Mucosa of stomach (tissue), 1 donor: ENCODE measurements around the gene MYT1.
"Not testable (repeated sequence)": the region's sequence is repeated elsewhere in the genome, so short reads cannot be mapped to it uniquely, and the experiment has no call there.

ENCODE experiments used
- H3K27me3 ChIP-seq: one replicate; pipeline ENCODE4 v1.7.0; 2013; ENCODE audit warnings: mild to moderate bottlenecking, low read length; ENCODE audit not compliant: control insufficient read depth, insufficient read depth
- H3K36me3 ChIP-seq: one replicate; pipeline ENCODE4 v1.7.0; 2013; ENCODE audit warnings: low read length; ENCODE audit not compliant: control insufficient read depth, insufficient read depth
- H3K4me1 ChIP-seq: one replicate; pipeline ENCODE4 v1.7.0; 2013; ENCODE audit warnings: mild to moderate bottlenecking, low read length; ENCODE audit not compliant: control insufficient read depth, insufficient read depth
- H3K4me3 ChIP-seq: one replicate; pipeline ENCODE4 v1.7.0; 2013; ENCODE audit warnings: low read length
- H3K9ac ChIP-seq: one replicate; pipeline ENCODE4 v1.7.0; 2013; ENCODE audit warnings: mild to moderate bottlenecking, low read length, moderate library complexity
- H3K9me3 ChIP-seq: one replicate; pipeline ENCODE4 v1.7.0; 2013; ENCODE audit warnings: mild to moderate bottlenecking, low read length, moderate library complexity; ENCODE audit not compliant: control insufficient read depth
- donor health status: Pancreatic carcinoma.

The MYT1 gene

DNA sequence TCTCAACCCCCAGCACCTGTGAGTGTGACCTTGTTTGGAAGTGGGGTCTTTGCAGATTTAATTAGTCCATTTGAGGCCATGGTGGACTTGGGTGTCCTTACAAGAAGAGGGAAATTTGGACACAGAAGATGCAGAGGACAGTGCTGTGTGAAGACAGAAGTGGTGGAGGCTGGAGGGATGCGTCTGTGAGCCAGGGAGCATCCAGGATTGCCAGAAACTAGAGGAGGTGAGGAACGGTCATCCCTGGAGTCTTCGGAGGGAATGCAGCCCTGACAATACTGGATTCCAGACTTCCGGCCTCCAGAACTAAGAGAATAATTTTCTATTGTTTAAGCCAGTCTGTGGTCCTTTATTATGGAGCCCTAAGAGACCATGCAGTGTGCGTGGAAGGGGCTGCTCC, 34.0 kb upstream of the MYT1 start:
- H3K9ac ChIP-seq, result no peak overlapping the region
- H3K9me3 ChIP-seq, result no peaks in the 10 kb centered on the region
- no peak overlapping the region for H3K4me3 ChIP-seq
- no peaks in the 10 kb centered on the region for H3K36me3 ChIP-seq
- no peaks in the 10 kb centered on the region for H3K27me3 ChIP-seq
- H3K4me1 ChIP-seq, result no peaks in the 10 kb centered on the region

DNA sequence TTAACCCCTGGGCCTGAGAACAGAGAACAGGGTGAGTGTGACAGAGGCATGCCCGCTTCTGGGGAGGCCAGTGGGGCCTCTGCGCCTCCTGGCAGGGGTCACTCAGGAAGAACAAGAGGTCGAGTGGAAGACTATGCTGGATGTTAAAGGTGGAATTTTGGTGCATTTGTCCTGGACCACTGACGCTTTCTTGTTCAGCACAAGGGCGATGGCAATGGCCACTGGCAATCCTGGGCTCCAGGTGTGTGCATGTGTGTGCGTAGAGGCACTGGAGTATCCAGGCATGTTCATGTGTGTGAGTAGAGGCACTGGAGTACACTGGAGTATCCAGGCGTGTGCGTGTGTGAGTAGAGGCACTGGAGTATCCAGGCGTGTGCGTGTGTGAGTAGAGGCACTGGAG, 33.4 kb upstream of the MYT1 start:
- no peak overlapping the region for H3K4me3 ChIP-seq
- H3K9me3 ChIP-seq, result no peaks in the 10 kb centered on the region
- no peak overlapping the region for H3K9ac ChIP-seq

DNA sequence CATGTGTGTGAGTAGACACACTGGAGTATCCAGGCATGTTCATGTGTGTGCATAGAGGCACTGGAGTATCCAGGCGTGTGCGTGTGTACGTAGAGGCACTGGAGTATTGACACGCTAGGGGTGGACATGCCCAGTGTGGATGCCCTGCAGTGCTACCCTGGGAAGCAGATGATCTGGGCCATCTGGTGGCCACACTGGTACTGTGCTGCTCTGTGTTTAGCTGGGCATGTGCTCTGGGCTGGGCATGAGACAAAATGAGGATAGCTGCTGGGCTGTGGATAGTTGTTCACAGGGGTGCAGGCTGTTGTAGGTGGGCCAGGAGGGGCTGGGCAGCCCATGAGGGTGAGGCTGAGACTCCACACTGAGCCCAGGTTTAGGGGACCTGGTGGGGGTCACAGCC, 32.8 kb upstream of the MYT1 start:
- Histone ChIP-seq H3K27me3 (no peaks in the 10 kb centered on the region), H3K4me1 (no peaks in the 10 kb centered on the region), H3K4me3 (no peak overlapping the region), H3K9ac (no peak overlapping the region), H3K36me3 (no peaks in the 10 kb centered on the region), H3K9me3 (no peaks in the 10 kb centered on the region)

More for the DNA sequence above, 33.4 kb upstream of the MYT1 start:
- Histone ChIP-seq H3K36me3 (no peaks in the 10 kb centered on the region), H3K4me1 (no peaks in the 10 kb centered on the region), H3K27me3 (no peaks in the 10 kb centered on the region)

DNA sequence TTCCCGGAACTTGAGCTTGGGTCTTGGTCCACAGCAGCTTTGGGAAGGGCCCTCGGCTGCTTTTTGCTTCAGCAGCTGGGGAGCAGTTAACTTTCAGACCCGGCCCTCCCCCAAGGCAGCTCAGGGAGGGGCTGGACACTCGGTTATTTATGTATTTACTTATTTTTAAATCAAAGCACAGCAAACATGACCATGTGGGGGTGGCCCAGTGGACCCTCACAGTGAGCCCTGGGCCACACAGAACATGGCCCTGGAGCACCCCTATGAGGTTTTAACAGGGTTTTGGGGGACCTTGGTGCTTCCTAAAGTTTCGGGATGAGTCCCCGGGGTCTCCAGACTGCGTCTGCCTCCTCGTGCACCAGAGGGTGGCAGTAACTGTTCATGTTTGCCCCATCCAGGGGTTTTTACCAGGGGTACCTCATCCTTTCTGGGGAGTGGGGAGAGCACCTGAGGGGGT, 30.3 kb upstream of the MYT1 start:
- no peaks in the 10 kb centered on the region for H3K4me1 ChIP-seq
- H3K36me3 ChIP-seq, result no peaks in the 10 kb centered on the region
- no peak overlapping the region for H3K9ac ChIP-seq
- H3K9me3 ChIP-seq, result no peaks in the 10 kb centered on the region
- H3K27me3 ChIP-seq, result no peaks in the 10 kb centered on the region
- H3K4me3 ChIP-seq, result no peak overlapping the region

DNA sequence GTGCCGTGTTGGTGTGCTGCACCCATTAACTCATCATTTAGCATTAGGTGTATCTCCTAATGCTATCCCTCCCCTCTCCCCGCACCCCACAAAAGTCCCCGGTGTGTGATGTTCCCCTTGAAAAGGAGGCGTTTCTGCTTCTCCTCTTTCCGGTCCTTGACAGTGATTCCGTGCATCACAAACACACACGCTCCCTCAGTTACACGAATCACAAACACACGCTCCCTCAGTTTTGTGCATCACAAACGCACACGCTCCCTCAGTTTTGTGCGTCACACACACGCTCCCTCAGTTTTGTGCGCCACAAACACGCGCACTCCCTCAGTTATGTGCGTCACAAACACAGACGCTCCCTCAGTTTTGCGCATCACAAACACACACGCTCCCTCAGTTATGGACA, 29.5 kb upstream of the MYT1 start:
- not testable (repeated sequence) for H3K4me3 ChIP-seq, H3K36me3 ChIP-seq, H3K9ac ChIP-seq, H3K27me3 ChIP-seq, H3K9me3 ChIP-seq, H3K4me1 ChIP-seq

DNA sequence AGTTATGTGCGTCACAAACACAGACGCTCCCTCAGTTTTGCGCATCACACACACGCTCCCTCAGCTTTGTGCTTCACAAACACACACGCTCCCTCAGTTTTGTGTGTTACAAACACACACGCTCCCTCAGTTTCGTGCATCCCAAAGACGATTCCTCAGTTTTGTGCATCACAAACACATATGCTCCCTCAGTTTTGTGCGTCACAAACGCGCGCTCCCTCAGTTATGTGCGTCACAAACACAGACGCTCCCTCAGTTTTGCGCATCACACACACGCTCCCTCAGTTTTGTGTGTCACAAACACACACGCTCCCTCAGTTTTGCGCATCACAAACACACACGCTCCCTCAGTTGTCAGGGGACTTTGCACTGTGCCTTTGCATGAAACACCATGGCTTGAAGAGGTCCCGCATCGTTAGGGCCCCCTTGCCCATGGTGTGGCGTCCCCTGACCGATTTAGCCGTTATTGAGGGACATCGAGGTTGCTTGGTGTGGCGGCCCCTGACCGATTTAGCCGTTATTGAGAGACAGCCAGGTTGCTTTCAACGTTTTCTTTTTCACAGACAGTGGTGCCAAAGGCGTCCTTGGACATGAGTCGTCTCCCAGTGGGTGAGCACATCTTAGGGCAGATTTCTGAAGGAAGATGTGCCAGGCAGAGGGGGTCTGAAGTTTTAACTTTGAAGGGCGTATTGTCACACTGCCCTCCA, 28.1 kb upstream of the MYT1 start:
- no peak overlapping the region for H3K9ac ChIP-seq
- H3K9me3 ChIP-seq, result no peaks in the 10 kb centered on the region
- no peaks in the 10 kb centered on the region for H3K27me3 ChIP-seq
- no peak overlapping the region for H3K4me3 ChIP-seq
- no peaks in the 10 kb centered on the region for H3K36me3 ChIP-seq
- no peaks in the 10 kb centered on the region for H3K4me1 ChIP-seq

DNA sequence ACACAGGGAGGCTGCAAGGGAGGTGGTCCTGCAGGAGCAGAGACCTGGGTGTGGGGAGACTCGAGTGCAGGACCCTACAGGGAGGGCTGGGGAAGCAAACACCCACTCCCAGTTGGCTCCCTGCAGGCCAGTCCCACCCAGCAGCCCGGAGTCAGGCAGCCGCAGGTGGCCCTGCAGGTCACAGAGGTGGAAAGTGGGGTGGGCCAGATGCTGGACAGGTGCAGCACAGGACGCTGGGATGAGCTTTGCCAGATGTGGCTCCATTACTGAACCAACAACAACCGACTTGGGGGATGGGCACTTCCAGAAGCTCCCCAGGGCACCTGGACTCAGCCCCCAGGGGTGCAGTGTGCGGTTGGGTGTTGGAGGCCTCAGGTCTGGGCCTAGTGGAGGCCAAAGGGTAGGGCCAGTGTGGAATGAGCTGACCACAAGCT, 26.6 kb upstream of the MYT1 start:
- Histone ChIP-seq H3K9me3 (no peaks in the 10 kb centered on the region), H3K36me3 (no peaks in the 10 kb centered on the region), H3K4me1 (no peaks in the 10 kb centered on the region), H3K4me3 (no peak overlapping the region), H3K27me3 (no peaks in the 10 kb centered on the region), H3K9ac (no peak overlapping the region)

DNA sequence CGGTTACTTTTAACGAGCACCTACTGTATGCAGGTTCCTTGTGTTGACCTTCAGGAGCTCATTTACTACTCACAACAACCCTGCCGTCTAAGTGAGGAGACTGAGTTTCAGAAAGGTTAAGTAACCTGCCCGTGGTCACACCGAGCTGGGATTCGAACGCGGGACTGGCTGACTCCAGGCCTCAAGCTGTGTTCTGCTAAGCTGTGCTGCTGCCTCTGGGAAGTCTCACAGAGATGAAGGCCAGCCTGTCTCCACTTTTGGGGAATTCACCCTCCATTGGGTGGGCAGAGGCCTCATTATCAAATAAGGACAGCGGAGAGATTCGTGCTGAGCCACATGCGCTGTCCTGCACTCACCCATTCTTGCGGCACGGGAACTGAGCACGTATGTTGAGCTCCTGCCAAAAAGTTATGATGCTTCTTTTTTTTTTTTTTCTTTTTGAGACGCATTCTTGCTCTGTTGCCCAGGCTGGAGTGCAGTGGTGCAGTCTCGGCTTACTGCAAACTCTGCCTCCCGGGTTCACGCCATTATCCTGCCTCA, 25.9 kb upstream of the MYT1 start:
- Histone ChIP-seq H3K4me3 (no peak overlapping the region), H3K4me1 (no peaks in the 10 kb centered on the region), H3K27me3 (no peaks in the 10 kb centered on the region), H3K9ac (no peak overlapping the region), H3K9me3 (no peaks in the 10 kb centered on the region), H3K36me3 (no peaks in the 10 kb centered on the region)

DNA sequence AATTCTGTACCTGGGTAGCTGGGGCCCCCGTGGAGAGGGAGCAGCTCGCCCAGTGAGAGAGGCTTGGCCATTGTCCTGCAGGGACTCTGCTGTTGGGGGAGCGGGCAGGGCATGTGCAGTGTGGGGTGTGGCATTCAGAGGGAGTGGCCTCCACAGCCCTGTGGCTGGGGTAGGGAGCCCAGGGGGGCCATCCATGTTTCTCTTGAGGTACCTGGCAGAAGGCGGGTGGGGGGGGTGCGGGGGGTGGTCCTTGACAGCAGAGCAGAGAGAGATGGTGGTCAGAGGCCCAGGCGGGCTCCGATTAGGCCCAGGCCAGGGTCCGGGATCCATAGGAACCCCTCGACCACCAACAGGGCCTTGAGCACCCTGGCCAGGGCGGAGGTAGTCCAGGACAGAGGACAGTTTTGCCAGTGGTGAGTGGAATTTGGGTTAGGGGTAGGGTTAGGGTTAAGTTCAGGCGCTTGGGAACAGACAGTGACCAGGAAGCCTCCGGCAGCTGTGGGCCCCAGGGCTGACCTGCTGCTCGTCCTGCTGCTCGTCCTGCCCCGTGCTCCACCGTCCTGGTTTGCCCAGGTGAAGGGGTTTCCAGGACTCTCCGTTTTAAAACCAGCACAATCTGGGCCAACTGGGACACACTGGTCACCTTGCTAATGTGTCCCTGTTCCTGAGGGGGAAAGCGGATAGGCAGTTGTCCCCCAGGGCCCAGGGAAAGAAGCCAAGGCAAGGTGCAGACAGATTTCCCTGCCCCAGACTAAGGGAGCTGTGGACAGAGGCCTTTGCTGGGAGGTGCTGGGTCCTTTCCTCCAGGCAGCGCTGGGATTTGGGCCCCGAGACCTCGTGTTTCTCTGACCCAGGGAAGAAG, 24.8 kb upstream of the MYT1 start:
- H3K9ac ChIP-seq, result no peak overlapping the region
- H3K4me1 ChIP-seq, result no peaks in the 10 kb centered on the region
- no peaks in the 10 kb centered on the region for H3K36me3 ChIP-seq
- no peaks in the 10 kb centered on the region for H3K27me3 ChIP-seq
- H3K9me3 ChIP-seq, result no peaks in the 10 kb centered on the region
- H3K4me3 ChIP-seq, result no peak overlapping the region

DNA sequence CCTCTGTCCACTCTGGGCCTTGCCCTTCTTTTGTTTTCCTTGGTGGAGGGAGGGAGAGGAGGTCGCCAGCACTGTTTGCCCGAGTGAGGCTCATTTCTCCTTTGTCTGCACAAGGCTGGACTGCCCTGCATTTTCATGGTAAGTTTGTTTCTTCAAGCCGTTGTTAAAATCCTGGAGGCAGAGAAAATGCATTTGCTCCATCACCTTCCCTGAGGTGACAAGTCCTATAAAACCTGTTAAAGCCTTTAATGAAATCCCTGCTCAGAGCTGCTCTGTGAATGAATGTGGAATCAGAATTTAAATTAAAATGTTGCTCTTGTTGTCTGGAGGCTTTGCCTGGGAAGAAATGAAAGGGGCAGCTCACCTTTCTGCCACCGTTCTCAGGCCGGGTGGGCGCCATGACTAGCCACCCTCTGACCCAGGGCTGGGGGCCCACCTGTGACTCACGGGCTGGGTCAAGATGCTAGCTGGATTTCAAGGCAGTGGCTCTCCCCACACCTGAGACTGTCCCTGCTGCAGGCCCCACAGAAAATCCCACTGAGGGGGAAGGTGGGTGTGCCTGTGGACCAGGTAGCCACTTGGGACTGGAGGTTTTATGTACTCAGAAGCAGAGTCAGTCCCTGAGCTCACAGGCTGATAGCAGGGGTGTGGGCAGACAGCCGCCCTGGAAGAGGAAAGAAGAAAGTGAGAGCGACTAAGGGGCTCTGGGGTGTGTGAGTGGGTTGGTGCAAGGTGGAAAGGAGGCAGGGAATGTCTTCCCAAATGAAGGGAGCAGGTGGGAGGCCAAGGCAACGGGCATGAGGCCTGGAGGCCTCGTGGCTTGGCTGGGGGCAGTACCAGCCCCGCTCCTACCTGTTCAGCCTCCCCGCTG, 24.0 kb upstream of the MYT1 start:
- Histone ChIP-seq H3K4me3 (no peak overlapping the region), H3K9me3 (no peaks in the 10 kb centered on the region), H3K9ac (no peak overlapping the region), H3K36me3 (no peaks in the 10 kb centered on the region), H3K27me3 (no peaks in the 10 kb centered on the region), H3K4me1 (no peaks in the 10 kb centered on the region)

DNA sequence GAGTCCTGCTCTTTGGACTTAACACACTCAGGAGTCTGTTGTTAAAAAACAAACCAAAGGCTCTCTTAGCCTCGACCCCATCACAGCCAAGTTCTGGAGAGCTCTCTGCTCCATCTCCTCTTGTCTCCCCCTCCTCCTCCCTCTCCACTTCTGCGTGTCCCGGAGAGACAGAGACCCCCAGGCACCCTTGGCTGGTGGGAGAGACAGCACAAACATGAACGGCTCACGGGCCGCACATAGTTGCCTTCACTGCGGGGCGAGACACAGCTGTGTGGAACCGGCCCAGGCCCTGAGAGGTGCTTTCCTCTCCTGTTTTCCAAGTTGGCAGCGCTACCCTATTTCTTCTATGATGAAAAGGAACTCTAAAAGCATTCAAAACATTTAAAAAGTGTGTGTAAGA, 23.3 kb upstream of the MYT1 start:
- H3K4me1 ChIP-seq, result no peaks in the 10 kb centered on the region
- no peaks in the 10 kb centered on the region for H3K9me3 ChIP-seq
- H3K27me3 ChIP-seq, result no peaks in the 10 kb centered on the region
- no peak overlapping the region for H3K4me3 ChIP-seq
- no peaks in the 10 kb centered on the region for H3K36me3 ChIP-seq
- no peak overlapping the region for H3K9ac ChIP-seq
